Measurements from ENCODE around the gene MAGI2. TPM values are rescaled to one million over a fixed set of nuclear protein-coding genes. Genes with fewer than 3 reads are reported as not detected.

Gene MAGI2
- total RNA-seq, 1 donor: 18.8 TPM

DNA sequence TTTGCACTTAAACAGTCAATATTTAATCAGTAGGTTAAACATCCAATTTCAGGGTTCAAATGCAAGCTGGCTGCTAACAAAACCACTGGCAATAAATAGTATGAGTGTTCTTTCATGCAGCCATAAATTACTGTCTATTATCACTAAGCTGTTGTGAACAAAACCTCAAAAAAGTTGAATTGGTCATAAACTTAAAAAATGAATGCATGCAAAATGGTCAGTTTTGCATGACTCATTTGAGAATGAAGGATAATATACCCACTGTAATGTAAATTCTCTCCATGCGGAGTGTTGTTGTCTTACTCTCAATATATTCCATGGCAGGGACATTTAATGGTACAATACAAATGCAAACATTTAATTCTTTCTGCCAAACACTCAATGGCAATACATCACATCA, 226.4 kb downstream of the MAGI2 start:
- no peaks in the 10 kb centered on the region for H4K20me1 ChIP-seq (ENCODE audit: insufficient read depth, low read length)
- H2AFZ ChIP-seq (ENCODE audit: low read length): no peak overlapping the region
- no peaks in the 10 kb centered on the region for H3K79me2 ChIP-seq (ENCODE audit: insufficient read depth, low read length)
- H3K27me3 ChIP-seq (ENCODE audit: insufficient read depth, low read length): no peaks in the 10 kb centered on the region
- H3K4me2 ChIP-seq (ENCODE audit: insufficient read depth, low read length): no peak overlapping the region
- no peaks in the 10 kb centered on the region for H3K9me3 ChIP-seq (ENCODE audit: low read depth, low read length)
- no peak overlapping the region for H3K27ac ChIP-seq (ENCODE audit: low read depth, low read length)
- no peak for DNase-seq (ENCODE audit: insufficient read length, low spot score, missing footprints)
- no peaks in the 10 kb centered on the region for H3K4me1 ChIP-seq (ENCODE audit: insufficient read depth, low read length)
- TF ChIP-seq, protein P1, sequence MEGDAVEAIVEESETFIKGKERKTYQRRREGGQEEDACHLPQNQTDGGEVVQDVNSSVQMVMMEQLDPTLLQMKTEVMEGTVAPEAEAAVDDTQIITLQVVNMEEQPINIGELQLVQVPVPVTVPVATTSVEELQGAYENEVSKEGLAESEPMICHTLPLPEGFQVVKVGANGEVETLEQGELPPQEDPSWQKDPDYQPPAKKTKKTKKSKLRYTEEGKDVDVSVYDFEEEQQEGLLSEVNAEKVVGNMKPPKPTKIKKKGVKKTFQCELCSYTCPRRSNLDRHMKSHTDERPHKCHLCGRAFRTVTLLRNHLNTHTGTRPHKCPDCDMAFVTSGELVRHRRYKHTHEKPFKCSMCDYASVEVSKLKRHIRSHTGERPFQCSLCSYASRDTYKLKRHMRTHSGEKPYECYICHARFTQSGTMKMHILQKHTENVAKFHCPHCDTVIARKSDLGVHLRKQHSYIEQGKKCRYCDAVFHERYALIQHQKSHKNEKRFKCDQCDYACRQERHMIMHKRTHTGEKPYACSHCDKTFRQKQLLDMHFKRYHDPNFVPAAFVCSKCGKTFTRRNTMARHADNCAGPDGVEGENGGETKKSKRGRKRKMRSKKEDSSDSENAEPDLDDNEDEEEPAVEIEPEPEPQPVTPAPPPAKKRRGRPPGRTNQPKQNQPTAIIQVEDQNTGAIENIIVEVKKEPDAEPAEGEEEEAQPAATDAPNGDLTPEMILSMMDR (IDR thresholded peaks at IDR 0.05; ENCODE audit: extremely low read depth, low read depth, low read length): no peak
- no peak overlapping the region for H3K4me3 ChIP-seq (ENCODE audit: insufficient read depth, low read length)
- no peaks in the 10 kb centered on the region for H3K36me3 ChIP-seq (ENCODE audit: insufficient read depth, low read length)

GRCh38 chr7:79221211-79221610, 232.3 kb downstream of the MAGI2 start:
- Histone ChIP-seq H3K27ac (ENCODE audit: low read depth, low read length) (no peak overlapping the region), H3K4me3 (ENCODE audit: insufficient read depth, low read length) (no peak overlapping the region), H3K27me3 (ENCODE audit: insufficient read depth, low read length) (no peaks in the 10 kb centered on the region), H3K4me2 (ENCODE audit: insufficient read depth, low read length) (no peak overlapping the region), H2AFZ (ENCODE audit: low read length) (no peak overlapping the region), H4K20me1 (ENCODE audit: insufficient read depth, low read length) (no peaks in the 10 kb centered on the region), H3K9me3 (ENCODE audit: low read depth, low read length) (no peaks in the 10 kb centered on the region), H3K79me2 (ENCODE audit: insufficient read depth, low read length) (no peaks in the 10 kb centered on the region), H3K36me3 (ENCODE audit: insufficient read depth, low read length) (no peaks in the 10 kb centered on the region), H3K4me1 (ENCODE audit: insufficient read depth, low read length) (no peaks in the 10 kb centered on the region)
- DNase-seq (ENCODE audit: insufficient read length, low spot score, missing footprints): no peak
- TF ChIP-seq, protein P1 (IDR thresholded peaks at IDR 0.05; ENCODE audit: extremely low read depth, low read depth, low read length): no peak

- Histone ChIP-seq H3K27ac (ENCODE audit: low read depth, low read length) (no peak overlapping the region), H4K20me1 (ENCODE audit: insufficient read depth, low read length) (no peaks in the 10 kb centered on the region)
- no peak for DNase-seq (ENCODE audit: insufficient read length, low spot score, missing footprints)
Measured at GRCh38 chr7:79217976-79218626, 235.4 kb downstream of the MAGI2 start.

DNA sequence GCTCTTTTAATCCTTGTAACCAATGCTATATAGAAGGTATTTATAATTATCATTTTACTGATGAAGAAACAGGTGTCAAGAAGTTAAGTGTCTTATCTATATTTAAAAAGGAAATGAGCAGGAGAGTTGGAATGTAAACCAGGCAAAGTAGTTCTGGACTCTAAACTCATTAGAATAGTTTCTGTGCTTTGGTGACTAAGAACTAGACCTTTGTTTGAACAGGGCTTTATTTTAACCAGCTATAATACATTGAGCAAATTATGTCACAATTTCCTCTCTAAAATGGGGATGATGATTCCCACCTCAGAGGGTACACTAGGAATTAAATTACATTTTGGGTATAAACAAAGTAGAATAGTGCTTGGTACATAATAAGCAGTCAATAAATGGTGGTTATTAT, 236.0 kb downstream of the MAGI2 start:
- TF ChIP-seq, protein P1 (IDR thresholded peaks at IDR 0.05; ENCODE audit: extremely low read depth, low read depth, low read length): no peak
- no peak overlapping the region for H3K27ac ChIP-seq (ENCODE audit: low read depth, low read length)
- H4K20me1 ChIP-seq (ENCODE audit: insufficient read depth, low read length): no peaks in the 10 kb centered on the region
- no peaks in the 10 kb centered on the region for H3K27me3 ChIP-seq (ENCODE audit: insufficient read depth, low read length)
- H2AFZ ChIP-seq (ENCODE audit: low read length): no peak overlapping the region
- no peak overlapping the region for H3K4me2 ChIP-seq (ENCODE audit: insufficient read depth, low read length)
- H3K9me3 ChIP-seq (ENCODE audit: low read depth, low read length): no peaks in the 10 kb centered on the region
- no peaks in the 10 kb centered on the region for H3K36me3 ChIP-seq (ENCODE audit: insufficient read depth, low read length)
- no peak overlapping the region for H3K4me3 ChIP-seq (ENCODE audit: insufficient read depth, low read length)
- H3K79me2 ChIP-seq (ENCODE audit: insufficient read depth, low read length): no peaks in the 10 kb centered on the region
- DNase-seq (ENCODE audit: insufficient read length, low spot score, missing footprints): no peak
- H3K4me1 ChIP-seq (ENCODE audit: insufficient read depth, low read length): no peaks in the 10 kb centered on the region

More at GRCh38 chr7:79217976-79218626, 235.4 kb downstream of the MAGI2 start:
- H3K79me2 ChIP-seq (ENCODE audit: insufficient read depth, low read length): no peaks in the 10 kb centered on the region
- H3K4me3 ChIP-seq (ENCODE audit: insufficient read depth, low read length): no peak overlapping the region
- H3K9me3 ChIP-seq (ENCODE audit: low read depth, low read length): no peaks in the 10 kb centered on the region
- no peaks in the 10 kb centered on the region for H3K36me3 ChIP-seq (ENCODE audit: insufficient read depth, low read length)
- H3K27me3 ChIP-seq (ENCODE audit: insufficient read depth, low read length): no peaks in the 10 kb centered on the region
- H3K4me1 ChIP-seq (ENCODE audit: insufficient read depth, low read length): no peaks in the 10 kb centered on the region
- TF ChIP-seq, protein P1 (IDR thresholded peaks at IDR 0.05; ENCODE audit: extremely low read depth, low read depth, low read length): no peak
- H2AFZ ChIP-seq (ENCODE audit: low read length): no peak overlapping the region
- H3K4me2 ChIP-seq (ENCODE audit: insufficient read depth, low read length): no peak overlapping the region

All from osteoblast (primary cell).